ENCODE results near the gene WDR54.

GRCh38 chr2:74457129-74457548 lies 35.6 kb downstream of the WDR54 start:
- TF ChIP-seq HMGXB4 (CRISPR knock-in tag; IDR thresholded peaks at IDR 0.05; ENCODE audit: borderline replicate concordance) (no peak), ZFP36 (IDR thresholded peaks at IDR 0.05; ENCODE audit: borderline replicate concordance, partially characterized antibody) (no peak), BHLHE40 (IDR thresholded peaks at IDR 0.05; ENCODE audit: low read depth, low read length) (no peak), EP300 (IDR thresholded peaks at IDR 0.05) (no peak), CTCF (IDR thresholded peaks at IDR 0.05) (no peak), RCOR1 (IDR thresholded peaks at IDR 0.05; ENCODE audit: low read depth, low read length) (no peak), RAD21 (conservative IDR thresholded peaks at IDR 0.05 in 1 of 2, IDR thresholded peaks at IDR 0.05 in 1 of 2) (no peak), EHMT2 (IDR thresholded peaks at IDR 0.05; ENCODE audit: low read depth) (no peak), CHD2 (IDR thresholded peaks at IDR 0.05; ENCODE audit: low read length, partially characterized antibody) (no peak), ZC3H11A (IDR thresholded peaks at IDR 0.05) (no peak), KDM1A (IDR thresholded peaks at IDR 0.05; ENCODE audit: low read depth) (no peak), MYC (IDR thresholded peaks at IDR 0.05; ENCODE audit: borderline replicate concordance, low read length) (no peak), REST (IDR thresholded peaks at IDR 0.05) (no peak)

Measured in A549 (cell line).